GM18499 (cell line): ENCODE results near the gene GALR3.

Source experiments
- ATAC-seq: cut with Tn5 transposase; IDR thresholded peaks from one replicate; pipeline ENCODE4 v1.9.1; 2021; ENCODE audit warnings: moderate number of reproducible peaks; ENCODE audit not compliant: insufficient read depth, unreplicated experiment

Gene GALR3

DNA sequence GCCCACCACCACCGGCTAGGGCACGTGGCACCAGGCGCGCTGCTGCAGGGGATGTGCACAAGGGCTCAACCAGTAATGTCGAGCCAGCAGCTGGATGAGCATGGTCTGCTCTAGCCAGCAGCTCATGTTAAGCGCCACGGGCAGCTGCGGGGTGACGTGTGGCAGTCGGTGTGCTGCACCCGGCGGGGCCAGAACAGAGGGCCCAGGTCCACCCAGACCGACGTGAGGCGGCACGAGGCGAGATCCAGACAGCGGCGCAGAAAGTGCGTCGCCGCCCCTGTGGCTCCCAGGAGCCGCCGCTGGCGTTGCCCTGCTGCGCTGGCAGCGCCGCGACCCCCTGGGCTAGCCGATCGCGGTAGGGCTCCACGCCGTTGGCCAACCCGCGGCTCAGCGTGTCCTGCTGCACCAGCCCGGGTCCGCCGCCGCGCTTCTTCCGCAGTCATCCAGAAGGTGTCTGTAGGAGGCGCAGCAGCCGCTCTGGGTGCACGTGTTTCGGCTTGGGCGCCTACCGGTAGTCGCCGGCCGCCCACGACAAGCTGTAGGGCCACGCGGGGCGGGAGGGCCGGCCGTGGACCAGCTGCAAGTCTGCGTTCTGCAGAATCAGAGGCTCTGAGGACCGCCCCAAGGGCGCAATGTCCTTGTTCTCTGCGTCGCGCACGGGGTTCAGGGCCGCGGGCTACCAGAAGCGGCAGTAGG is 4.6 kb upstream of the GALR3 start:
- ATAC-seq = no peak

- no peak for ATAC-seq
These were observed 4.1 kb upstream of the GALR3 start for GRCh38 chr22:37819105-37819433.

DNA sequence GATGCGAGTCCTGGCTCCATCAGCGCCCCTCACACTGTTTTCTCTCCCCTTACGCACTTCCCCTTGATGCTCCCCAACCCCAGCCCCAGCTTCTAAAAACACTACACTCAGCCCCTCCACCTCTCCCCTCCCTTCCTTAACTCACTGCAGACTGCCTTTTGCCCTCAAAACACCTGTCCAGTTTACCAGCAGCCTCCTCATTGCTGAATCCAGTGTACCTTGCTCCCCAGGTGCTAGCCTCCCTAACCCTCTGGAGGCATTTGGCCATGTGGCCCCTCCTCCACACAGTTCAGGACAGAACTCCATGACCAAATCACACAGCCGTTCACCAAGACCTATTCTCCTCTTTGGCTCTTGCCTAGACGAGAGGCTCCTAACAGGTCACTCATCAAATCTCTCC is 2.8 kb upstream of the GALR3 start:
- no peak for ATAC-seq

GRCh38 chr22:37822079-37822833 is 926 bp upstream of the GALR3 start:
- no peak for ATAC-seq

DNA sequence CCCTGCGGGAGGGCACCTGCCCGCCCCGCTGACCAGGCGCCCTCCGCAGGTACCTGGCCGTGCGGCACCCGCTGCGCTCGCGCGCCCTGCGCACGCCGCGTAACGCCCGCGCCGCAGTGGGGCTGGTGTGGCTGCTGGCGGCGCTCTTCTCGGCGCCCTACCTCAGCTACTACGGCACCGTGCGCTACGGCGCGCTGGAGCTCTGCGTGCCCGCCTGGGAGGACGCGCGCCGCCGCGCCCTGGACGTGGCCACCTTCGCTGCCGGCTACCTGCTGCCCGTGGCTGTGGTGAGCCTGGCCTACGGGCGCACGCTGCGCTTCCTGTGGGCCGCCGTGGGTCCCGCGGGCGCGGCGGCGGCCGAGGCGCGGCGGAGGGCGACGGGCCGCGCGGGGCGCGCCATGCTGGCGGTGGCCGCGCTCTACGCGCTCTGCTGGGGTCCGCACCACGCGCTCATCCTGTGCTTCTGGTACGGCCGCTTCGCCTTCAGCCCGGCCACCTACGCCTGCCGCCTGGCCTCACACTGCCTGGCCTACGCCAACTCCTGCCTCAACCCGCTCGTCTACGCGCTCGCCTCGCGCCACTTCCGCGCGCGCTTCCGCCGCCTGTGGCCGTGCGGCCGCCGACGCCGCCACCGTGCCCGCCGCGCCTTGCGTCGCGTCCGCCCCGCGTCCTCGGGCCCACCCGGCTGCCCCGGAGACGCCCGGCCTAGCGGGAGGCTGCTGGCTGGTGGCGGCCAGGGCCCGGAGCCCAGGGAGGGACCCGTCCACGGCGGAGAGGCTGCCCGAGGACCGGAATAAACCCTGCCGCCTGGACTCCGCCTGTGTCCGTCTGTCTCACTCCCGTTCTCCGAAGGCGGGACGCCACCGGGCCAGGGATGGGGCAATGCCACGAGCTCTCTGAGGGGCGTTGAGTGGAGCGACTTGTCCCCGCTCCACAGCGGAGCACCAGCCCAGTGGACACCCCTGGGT is 1.8 kb downstream of the GALR3 start:
- ATAC-seq = no peak

DNA sequence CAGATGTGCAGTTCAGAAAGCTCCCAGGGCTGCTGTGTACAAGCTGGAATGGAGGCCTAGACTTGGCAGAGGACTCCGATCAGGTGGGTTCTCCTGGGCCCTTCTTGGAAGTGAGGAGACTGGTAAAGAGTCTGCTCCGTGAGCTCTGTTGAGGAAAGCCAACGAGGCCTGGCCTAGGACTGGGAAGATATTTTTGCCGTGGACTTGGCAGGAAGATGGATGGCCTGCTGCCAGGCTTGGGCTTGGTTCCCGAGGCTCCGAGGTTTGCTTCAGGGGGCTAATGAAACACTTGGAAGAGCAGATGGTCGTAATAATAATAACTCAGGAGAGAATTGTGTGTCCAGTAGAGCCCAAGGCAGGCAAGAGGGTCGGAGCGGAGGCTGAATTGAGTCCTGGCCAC is 3.9 kb downstream of the GALR3 start:
- no peak for ATAC-seq

DNA sequence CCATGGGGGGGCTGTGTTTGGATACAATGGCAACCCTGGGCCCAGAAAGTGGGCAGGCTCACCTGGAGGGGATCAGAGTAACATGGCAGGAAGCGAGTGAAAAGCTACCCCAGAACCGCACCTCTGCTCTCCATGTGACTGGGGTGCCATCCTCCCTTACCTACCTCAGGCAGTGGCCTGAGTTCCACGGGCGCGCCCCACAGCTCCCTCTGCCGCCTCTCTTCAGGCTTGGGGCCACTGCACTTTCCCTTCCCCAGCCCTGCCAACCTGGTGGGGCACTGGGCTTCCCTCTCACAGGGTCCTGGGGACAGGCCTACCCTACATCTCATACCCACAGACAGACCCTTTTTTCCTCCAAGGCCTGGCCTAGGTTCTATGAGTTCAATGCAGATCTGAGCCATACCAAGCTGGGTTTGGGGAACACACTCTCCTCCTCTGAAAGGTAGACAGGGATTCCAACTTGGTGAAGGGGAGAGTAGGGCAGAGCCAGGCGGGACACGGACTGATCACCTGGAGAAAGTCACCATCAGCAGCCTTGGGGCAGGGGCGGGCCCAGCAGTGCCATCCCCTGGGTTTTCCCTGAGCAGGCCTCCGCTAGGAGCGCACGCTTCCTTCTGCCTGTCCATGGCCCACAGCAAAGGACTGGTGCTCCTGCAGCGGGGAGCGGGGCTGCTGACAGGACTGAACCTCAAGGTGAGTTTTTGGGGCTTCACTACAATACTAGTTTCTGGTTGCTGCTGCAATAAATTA is 7.1 kb downstream of the GALR3 start:
- no peak for ATAC-seq

DNA sequence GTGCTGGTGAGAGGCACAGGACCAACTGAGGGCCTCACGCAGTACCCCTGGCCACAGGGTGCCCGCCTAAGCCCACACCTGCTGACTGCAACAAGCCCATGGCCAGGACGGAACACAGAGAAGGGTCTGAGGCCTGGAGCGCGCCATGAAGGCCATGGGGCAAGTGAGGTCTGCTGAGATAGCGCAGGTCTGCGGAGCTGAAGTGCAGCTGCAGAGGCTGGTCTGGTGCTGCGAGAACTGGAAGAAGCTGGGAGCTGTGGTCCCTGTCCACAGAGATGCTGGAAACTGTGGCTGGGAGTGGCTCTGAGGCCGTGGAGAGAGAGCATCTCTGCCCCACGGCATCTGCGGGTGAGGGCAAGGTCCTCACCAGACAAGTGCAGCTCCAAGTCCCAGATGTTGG is 8.3 kb downstream of the GALR3 start:
- ATAC-seq = no peak

DNA sequence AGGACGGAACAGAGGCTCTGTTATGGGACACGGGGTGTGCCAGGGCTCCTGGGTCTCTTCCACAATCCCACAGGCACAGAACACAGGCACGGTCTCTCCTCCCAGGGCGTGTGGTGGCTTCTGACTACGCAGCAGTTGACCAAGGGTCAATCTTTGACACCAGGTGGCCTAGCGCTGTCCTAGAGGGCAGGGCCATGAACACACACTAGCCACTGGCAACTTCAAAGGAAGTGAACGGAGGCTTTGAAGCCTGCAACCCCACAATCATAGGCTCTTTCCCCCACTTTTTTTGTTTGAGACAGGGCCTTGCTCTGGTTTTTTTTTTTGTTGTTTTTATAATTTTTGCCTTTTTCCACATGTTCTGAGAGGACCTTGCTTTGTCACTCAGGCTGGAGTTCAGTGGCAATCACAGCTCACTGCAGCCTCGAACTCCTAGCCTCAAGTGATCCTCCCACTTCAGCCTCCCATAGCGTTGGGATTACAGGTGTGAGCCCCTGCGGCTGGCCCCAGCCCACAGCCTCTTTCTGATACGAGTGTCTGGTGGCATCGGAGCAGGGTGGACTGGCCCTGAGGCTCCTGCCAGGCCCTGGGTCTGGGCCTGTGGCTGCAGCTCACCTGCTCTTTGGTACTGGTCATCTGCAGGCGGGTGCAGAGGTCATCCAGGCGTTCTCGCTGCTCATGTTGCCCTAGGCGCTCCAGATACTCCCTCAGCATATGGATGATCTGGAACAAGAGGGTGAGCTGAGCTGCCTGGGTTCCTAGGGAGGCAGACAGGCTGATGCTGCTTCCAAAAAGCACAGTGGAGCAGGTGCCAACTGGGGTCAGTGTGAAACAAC is 9.1 kb downstream of the GALR3 start:
- no peak for ATAC-seq

DNA sequence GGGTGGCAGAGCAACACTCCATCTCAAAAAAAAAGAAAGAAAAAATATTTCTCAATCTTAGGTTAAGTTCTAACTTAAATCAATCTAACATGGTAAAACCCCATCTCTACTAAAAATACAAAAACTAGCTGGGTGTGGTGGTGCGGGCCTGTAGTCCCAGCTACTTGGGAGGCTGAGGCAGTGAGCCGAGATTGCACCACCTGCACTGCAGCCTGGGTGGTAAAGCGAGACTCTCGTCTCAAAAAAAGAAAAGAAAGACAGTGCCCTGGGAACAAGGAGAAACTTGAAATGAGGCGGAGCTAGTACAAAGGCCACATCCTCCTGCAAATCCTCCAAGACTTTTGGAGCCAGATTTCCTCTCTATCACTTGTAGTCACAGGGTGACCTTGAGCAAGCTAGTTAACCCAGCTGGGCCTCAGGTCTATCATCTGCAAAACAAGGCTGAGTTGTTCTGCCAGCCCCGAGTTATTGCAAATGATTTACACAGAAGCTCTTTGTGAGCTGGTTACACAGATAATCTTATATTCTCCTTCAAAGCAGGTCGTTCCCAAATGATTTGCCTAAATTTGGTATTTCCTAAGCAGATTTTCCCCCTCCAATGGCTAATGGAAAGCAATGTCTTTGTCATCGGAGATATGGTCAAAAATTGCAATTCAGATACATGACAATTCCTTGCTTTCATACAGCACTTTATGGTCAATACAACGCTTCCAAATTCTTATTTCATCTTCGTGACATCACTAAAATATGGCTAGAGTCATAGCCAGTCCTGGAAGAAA is 19.0 kb downstream of the GALR3 start:
- no peak for ATAC-seq

DNA sequence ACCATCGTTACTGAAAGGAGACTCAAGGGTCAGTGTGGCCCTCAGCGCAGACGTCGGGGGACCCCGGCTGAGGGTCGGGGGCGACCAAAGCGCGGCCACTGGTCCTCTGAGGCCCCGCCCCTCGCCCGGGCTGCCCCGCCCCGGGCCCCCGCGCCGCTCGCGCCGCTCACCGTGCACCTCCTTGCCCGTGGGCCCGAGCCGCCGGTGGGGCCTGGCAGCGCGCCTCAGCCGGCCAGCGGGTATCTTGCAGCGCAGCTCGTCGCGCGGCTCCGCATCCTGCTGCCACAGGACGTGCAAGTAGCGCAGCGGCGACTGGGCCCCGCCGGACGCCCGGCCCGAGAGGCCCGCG is 20.5 kb downstream of the GALR3 start:
- ATAC-seq = peak; percentile 29

DNA sequence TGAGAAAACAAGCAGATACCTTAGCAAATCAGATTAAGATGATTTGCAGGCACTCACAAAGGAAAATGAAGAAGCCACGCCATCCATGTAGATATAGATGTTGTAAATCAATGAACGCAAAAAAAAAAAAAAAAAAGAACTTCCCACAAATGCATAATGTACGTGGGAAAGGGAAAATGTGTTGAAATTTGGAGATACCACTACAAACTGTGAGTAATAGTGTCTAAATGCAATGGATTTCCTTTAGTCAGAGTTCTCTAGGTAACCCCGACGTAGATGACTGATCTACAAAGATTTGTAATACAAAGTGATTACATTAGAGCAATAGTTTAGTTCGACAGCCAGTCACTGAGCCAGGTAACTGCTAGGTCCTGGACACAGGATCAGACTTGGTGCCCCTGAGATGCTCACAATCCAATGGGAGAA is 21.7 kb downstream of the GALR3 start:
- no peak for ATAC-seq

DNA sequence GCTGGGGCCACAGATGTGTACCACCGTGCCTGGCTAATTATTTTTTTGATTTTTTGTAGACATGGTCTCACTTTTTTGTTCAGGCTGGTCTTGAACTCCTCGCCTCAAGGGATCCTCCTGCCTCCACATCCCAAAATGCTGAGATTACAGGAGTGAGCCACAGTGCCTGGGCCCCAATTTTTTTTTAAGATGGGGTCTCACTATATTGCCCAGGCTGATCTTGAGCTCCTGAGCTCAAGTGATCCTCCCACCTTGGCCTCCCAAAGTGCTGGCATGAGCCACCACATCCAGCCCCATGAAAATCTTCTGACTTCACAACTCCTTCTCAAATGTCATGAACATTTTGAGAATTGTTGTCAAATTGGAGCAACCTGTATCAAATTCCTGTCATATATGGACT is 23.3 kb downstream of the GALR3 start:
- ATAC-seq = no peak

DNA sequence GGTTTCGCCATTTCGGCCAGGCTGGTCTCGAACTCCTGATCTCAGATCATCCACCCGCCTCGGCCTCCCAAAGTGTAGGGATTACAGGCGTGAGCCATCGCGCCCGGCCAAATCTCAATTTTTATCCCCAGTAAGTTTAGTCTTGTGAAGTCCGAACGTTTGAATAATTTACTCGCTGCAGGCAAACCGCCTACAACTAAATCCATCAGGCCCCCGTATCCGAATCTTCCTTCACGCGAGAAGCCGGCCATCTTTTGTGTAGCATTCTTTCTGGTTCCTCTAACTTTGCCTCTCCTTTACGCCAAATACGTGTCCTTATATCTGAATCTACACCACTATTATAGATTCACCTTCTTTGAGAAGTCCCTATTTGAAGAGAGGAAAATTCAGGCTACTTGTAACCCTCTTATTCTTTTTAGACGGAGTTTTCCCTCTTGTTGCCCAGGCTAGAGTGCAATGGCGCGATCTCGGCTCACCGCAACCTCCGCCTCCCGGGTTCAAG is 25.5 kb downstream of the GALR3 start:
- ATAC-seq = no peak

DNA sequence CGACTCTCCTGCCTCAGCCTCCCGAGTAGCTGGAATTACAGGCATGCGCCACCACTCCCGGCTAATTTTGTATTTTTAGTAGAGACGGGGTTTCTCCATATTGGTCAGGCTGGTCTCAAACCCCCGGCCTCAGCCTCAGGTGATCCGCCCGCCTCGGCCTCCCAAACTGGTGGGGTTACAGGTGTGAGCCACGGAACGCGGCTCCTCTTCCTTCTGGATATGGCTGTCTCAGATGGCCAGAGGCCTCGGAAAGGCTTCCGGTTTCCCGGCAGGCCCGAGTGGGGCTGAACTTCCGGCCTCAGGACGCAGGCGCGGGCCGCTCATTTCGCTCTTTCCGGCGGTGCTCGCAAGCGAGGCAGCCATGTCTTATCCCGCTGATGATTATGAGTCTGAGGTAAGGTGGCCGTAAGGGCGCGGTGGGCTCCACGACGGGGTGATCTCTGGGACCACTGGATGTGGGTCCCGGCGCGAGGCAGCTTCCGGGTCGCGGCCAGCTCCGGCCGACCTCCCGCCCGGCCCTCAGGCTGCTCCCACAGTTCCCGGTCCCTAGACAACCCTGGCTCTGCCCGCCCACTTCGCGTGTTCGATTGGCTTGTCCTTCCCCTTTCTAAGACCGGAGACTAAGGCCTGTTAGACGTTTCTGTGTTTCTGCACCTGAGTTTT is 26.0 kb downstream of the GALR3 start, which contains the start of gene EIF3L:
TSS of gene EIF3L (plus strand) at position 331 of the 663 bp plus-strand sequence. CDS start at position 362, 31 bp downstream.
- ATAC-seq = peak; percentile 37

GRCh38 chr22:37850801-37851200 is 27.6 kb downstream of the GALR3 start:
- no peak for ATAC-seq

GRCh38 chr22:37852418-37852817 is 29.2 kb downstream of the GALR3 start:
- no peak for ATAC-seq

DNA sequence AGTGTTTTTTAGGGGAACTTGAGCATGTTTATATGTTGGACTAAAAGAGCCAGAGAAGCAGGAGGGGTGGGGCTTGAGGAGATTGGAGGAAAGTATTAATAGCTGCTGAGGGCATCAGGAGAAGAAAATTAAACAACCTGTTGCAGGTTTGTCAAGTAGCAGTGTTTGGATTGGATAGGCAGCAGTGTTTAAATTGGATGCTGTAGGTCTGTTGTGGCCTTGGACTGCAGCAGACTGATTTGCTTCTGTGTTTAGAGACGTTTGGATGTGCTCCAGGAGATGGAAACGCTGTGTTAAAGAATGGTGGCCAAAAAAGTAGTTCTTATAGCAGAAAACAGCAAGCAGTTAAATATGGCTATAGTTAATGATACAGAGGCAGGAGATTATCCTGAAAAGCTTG is 31.8 kb downstream of the GALR3 start:
- no peak for ATAC-seq
